ENCODE results near the gene TGFBR3. TPM values are rescaled to one million over a fixed set of nuclear protein-coding genes. Genes with fewer than 3 reads are reported as not detected.

The TGFBR3 gene
- total and polyA plus RNA-seq, 2 of the 13 experiments (the other 11 are each of a cell fraction or from before 2014, with no cell fraction given) = 76.5 to 195 TPM

GRCh38 chr1:91744953-91745639 lies 140.9 kb downstream of the TGFBR3 start (continued):
- no peak for TF ChIP-seq SOX13 (IDR thresholded peaks at IDR 0.05)
- TF ChIP-seq SOX13 (CRISPR knock-in tag; conservative IDR thresholded peaks at IDR 0.05 in 1 of 2, IDR thresholded peaks at IDR 0.05 in 1 of 2) = peak in 1 of 2 experiments; percentile 59; a peak in 1 of 4 replicates
- no peak for TF ChIP-seq CBX1 (IDR thresholded peaks at IDR 0.05; ENCODE audit: low read depth)
- TF ChIP-seq ZNF280D (CRISPR knock-in tag; IDR thresholded peaks at IDR 0.05) = no peak
- TF ChIP-seq ZXDC (CRISPR knock-in tag; IDR thresholded peaks at IDR 0.05) = no peak
- TF ChIP-seq RNF2 (conservative IDR thresholded peaks at IDR 0.05; ENCODE audit: low read depth) = no peak
- TF ChIP-seq FOXO4 (CRISPR knock-in tag; conservative IDR thresholded peaks at IDR 0.05) = no peak
- no peak for TF ChIP-seq ATF2 (CRISPR knock-in tag; IDR thresholded peaks at IDR 0.05)
- no peak for TF ChIP-seq ZNF12 (CRISPR knock-in tag; IDR thresholded peaks at IDR 0.05)
- TF ChIP-seq ZMYM3 (CRISPR knock-in tag; IDR thresholded peaks at IDR 0.05) = no peak; the same call in 1 of the 2 replicates
- TF ChIP-seq SOX6 (IDR thresholded peaks at IDR 0.05) = no peak
- TF ChIP-seq SOX6 (CRISPR knock-in tag; IDR thresholded peaks at IDR 0.05) = peak; percentile 83
- no peak for TF ChIP-seq TP53 (CRISPR knock-in tag; conservative IDR thresholded peaks at IDR 0.05)
- no peak for TF ChIP-seq ZNF367 (CRISPR knock-in tag; IDR thresholded peaks at IDR 0.05; ENCODE audit: borderline replicate concordance)
- no peak for TF ChIP-seq ZNF124 (CRISPR knock-in tag; IDR thresholded peaks at IDR 0.05)
- TF ChIP-seq ZNF674 (CRISPR knock-in tag; IDR thresholded peaks at IDR 0.05; ENCODE audit: low read depth) = no peak
- TF ChIP-seq ATF7-NPFF (CRISPR knock-in tag; IDR thresholded peaks at IDR 0.05; ENCODE audit: low read depth) = no peak
- no peak for TF ChIP-seq ZNF24 (IDR thresholded peaks at IDR 0.05)
- TF ChIP-seq ETS1 (CRISPR knock-in tag; IDR thresholded peaks at IDR 0.05) = no peak
- no peak for TF ChIP-seq FOXM1 (CRISPR knock-in tag; IDR thresholded peaks at IDR 0.05)
- no peak for TF ChIP-seq KMT2A (CRISPR knock-in tag; IDR thresholded peaks at IDR 0.05)
- TF ChIP-seq CC2D1A (CRISPR knock-in tag; IDR thresholded peaks at IDR 0.05) = no peak
